ENCODE results near the gene TMEM9.
"Not testable (repeated sequence)": the region's sequence is repeated elsewhere in the genome, so short reads cannot be mapped to it uniquely, and the experiment has no call there.

TMEM9 gene

DNA sequence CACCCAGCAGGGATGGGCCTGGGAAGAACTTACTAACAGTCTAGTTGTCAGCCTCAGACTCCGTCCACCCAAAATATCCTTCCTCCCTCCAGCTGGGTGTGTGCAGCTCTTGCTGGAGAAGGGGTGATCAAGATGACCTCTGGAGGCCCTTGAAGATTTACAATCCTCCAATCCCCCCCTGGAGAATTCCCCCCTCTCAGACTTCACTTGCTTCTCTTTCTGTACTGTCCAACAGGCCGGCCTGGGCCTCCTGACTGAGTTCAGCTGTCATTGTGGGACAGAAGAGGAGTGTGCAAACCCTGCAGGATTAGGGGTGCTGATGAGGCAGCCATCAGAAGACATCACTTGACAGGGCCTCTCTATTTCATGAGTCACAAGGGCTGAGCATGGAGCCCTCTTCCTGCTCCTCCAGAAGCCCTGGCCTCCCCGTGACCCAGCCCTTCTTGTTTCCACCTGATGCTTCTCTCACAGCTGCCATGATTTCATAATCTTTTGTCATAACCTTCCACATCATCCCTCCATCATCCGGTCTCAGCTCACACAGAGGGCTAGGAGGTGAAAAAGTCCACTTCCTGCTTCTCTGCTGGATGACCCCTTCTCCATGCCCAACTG lies 18.8 kb upstream of the TMEM9 start:
- no peak for FAIRE-seq

DNA sequence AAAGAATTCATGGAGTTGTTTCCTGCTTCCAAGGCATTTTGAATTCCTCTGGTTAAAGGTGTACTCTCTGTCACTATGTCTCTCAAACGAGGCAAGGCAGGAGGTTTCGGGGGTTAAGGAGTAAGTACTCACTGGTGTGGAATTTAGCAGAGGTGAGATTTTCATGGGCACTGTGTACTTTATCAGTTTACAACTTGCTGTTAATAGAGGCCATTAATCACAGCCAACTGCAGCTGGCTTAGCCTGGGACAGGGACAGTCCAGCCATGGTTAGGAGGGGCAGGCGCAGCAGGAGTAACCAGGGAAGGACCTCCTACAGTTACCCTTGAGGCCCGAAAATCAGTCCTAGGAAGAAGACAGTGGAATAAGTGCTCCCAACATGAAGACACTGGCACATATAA lies 18.1 kb upstream of the TMEM9 start:
- no peak for FAIRE-seq

DNA sequence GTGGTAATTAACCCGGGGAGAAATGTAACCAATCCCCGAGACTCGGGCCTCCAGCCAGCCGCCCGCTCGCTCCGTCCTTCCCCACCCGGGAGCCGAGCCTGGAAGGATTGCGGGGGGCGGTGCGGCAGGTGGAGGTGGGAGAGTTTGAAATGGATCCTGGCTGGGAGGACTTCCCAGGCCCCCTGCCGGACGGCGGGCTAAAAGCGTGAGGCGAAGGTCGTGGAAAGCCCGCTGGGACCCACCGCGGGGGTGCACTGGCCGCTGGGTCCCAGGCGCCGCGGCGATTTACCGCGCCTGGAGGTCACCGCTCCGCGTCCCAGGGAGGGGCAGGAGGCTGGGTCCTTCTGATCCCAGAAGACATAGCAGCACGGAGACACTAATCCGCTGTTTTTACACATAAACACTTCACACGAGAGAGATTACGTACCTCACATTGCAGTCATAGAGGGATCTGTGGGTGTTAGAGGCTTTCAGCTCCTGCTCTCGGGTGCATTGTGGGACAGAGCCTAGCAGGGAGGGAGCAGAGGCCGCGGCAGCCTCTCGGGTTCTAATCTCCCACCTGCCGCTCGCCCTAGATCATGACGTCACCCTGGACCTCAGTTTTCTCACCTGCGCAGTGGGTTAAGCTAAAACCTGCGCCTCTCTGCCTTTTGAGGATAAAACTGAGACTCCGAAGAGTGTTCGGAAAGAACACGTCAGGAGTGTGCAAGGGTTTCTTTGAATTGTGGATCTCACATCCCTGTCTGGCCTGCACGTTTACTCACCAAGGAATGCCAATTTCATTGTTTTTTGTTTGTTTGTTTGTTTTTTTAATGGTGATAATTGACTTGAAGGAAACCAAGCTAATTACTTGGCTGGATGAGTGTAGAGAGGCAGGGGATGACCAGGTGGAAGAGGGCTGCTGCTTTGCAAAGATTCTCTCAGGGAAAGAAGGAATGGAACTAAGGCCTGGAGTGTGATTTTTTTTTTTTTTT lies 17.1 kb upstream of the TMEM9 start:
- FAIRE-seq: no peak

DNA sequence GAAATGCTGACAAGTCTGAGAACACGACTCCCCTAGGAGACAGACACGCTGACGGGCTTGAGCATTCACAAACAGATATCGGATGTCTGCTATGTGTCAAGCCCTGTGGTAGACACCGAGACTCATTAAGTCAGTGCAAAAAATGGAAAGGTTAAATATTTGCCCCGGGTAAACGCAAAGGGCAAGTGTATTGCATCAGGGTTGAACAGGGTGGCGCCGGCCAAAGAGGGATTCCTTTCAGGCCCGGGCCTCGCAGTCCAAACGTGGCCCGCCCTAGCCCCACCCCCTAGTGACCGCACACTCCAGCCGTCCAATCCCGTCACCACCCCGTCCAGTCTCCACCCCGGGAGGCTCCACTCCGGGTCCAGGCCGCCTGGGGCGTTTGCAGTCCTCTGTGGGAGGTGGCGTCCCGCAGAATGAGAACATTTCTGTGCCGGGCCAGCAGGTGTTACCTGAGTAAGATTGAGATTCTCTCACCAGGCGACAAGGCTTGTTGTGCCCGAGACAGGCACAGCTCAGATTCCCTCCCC lies 16.3 kb upstream of the TMEM9 start:
- no peak for FAIRE-seq

DNA sequence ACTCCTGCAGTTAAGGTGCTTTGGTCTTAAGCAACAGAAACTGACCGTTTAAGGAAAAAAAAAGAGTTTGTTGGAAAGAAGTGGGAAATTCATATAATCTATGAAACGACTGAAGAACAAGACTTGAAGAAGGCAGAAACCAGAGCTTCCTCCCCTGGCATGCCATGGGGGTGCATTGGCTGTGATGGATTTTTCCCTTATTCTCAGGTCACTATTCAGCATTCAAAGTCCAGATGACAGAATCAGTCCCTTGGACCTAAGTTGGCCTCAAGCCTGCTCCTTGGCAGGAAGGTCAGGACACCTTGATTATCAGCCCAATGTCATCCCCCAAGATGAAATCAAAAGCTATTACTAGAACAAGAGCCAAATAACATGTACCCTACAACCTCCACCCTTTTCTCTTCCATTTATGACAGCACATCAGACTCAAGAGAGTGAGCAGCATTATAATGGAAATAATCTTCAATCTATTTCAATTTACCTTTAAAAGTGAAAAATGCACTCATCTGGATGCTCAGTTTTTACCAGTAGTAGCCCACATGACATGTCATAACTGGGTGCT lies 15.8 kb upstream of the TMEM9 start:
- no peak for FAIRE-seq

DNA sequence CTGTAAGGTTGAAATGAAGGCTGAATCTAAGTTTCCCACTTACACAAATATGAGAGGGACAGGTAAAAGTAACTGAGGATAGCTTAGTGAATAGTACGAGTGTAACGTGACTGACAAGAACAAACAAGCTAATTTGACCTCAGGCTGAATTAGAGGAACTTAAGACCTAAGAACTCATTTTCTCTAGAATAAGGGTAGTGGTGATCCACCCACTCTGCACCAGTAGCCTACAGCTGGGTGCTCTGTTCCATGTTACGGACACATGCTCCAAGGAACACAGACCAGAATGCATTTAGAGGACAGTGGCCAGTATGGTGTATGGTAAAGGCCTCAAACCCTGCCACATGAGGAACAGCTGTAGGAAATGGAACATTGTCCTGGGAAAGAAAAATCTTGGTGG lies 14.9 kb upstream of the TMEM9 start:
- no peak for FAIRE-seq

DNA sequence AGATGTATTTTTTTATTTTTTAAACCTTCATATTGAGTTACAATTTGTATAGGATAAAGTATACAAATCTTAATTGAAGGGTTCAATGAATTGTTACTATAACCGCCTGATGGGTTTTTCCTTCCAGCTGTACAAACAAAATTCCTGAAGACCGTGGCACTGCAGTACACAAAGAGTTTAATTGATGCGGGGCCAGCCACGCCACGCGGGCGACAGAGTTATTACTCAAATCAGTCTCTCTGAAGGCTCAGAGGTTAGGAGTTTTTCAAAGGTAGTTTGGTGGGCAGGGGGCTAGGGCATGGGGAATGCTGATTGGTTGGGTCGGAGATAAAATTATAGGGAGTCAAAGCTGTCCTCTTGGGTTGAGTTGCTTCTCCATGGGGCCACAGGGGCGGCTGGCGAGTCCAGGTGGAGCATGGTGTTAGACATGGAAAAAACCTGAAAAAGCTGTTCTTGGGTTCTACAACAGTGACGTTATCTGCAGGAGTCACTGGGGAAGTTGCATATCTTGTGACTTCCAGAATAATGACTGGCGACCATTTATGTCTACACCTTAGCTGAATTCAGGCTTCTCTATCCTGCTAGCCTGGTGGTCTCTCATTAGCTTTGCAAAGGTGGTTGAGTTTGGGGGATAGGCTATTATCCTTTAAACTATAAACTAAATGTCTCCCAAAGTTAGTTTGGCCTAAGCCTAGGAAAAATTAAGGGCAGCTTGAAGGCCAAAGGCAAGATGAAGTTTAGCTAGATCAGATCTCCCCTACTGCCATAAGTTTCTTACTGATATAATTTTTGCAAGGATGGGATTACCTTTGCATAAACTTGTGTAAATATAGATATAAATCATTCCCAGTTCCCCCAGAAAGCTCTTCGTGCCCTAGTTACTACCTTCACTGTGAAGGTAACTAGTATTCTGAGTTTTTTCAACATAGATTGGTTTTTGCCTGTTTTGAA lies 13.0 kb upstream of the TMEM9 start:
- FAIRE-seq: no peak

DNA sequence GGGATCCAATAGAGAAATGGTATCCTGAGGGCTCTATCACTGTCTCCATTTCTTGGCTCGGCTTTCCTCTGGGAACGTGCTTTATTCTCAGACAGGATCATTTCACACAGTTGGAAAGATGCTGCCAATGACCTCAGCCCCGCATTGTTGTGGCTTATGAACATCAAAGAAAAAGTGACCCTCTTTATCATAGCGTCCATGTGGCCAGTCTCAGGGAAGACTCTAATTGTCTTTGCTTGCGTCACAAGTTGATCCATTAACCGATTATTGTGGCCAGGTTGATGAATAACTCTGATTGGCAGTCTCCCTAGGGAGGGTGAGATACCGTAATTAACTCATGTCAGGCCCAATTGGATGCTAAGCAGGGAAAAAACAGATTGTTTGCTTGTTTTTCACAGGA lies 10.4 kb upstream of the TMEM9 start:
- no peak for FAIRE-seq

DNA sequence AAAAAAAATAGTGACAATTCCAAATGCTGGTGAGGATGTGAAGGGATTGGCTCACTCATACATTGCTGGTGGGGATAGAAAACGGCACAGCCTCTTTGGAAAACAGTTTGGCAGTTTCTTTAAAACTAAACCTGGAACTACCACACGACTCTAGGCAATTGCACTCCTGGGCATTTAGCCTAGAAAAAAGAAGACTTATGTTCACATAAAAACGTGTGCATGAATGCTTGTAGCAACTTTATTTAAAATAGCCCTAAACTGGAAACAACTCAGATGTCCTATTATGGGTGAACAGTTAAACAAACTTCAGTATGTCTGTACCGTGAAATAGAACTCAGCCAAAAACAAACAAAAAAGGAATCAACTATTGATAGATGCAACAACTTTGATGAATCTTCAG lies 9.4 kb upstream of the TMEM9 start:
- no peak for FAIRE-seq

DNA sequence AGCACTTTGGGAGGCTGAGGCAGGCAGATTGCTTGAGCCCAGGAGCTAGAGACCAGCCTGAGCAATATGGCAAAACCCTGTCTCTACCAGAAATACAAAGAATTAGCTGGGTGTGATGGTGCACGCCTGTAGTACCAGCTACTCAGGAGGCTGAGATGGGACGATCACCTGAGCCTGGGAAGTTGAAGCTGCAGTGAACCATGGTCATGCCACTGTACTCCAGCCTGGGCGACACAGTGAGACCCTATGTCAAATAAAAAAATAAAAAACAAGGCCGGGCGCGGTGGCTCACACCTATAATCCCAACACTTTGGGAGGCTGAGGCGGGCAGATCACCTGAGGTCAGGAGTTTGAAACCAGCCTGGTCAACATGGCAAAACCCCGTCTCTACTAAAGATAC lies 8.8 kb upstream of the TMEM9 start:
- FAIRE-seq: not testable (repeated sequence)

DNA sequence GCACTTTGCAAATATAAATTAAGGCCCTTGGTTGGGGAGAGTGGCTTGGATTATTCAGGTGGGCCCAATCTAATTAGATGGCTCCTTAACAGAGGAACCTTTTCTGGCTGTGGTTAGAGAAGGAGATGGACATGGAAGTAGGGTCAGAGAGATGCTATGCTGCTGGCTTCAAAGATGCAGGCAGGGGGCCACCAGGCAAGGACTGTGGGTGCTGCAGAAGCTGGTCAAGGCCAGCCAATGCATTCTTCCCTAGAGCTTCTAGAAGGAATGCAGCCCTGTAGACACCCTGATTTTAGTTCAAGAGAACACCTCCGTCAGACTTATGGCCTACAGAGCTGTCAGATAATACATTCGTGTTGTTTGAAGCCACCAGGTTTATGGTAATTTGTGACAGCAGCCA lies 3.7 kb upstream of the TMEM9 start:
- no peak for FAIRE-seq

DNA sequence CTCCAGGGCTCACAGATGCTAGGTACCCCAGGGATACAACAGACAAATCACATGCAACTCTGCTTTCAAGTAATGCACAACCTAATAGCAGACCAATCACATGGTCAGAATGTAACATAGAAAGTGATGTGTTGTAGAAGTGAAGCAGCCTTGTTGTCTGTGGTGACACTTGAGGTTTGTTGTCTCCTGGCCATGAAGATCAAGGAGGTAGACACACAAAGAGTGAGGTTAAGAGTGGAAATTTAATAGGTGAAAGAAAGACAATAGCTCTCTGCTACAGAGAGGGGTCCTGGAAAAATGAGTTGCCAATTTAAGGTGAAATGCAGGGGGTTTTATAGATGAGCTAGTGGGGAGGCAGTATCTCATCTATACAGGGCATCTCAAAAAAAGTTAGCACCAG lies 2.5 kb upstream of the TMEM9 start:
- FAIRE-seq: no peak

DNA sequence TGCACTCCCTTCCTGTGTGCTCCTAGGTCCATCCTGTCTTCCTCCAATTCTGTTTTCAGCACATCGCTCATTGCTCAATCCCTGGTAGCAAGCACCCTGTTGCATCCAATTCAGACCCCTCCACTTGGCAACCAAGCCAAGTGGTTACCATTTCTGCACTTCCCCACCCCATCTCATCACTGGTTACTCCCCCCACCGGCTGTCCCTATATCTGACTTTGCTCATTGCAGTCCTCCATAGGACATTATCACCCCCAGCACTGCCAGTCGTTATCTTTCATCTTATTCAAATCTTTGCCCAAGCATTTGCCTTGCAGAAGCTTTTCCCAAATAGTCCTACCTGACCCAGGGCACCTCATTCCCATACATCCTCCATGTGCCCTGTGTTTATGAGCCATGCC lies 2.1 kb upstream of the TMEM9 start:
- FAIRE-seq: no peak

DNA sequence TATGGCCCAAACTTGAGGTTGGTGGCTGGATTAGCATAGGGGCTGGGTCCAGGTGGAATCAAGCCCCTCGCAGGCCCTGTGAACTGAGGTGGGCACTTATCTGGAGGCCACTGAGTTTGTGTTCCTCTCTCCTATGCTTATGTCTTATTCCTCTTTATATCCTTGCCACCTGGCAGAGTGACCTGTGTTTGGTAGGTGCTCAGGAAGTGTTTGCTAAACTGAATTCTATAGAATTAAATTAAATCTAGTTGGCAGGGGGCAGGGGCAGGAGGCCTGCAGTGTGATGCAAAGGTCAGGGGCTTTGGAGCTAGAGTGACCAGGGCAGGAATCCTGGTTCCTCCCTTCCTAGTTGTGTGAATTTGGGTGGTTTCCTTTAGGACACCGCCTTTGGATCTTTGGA lies 1.1 kb upstream of the TMEM9 start:
- FAIRE-seq: no peak

DNA sequence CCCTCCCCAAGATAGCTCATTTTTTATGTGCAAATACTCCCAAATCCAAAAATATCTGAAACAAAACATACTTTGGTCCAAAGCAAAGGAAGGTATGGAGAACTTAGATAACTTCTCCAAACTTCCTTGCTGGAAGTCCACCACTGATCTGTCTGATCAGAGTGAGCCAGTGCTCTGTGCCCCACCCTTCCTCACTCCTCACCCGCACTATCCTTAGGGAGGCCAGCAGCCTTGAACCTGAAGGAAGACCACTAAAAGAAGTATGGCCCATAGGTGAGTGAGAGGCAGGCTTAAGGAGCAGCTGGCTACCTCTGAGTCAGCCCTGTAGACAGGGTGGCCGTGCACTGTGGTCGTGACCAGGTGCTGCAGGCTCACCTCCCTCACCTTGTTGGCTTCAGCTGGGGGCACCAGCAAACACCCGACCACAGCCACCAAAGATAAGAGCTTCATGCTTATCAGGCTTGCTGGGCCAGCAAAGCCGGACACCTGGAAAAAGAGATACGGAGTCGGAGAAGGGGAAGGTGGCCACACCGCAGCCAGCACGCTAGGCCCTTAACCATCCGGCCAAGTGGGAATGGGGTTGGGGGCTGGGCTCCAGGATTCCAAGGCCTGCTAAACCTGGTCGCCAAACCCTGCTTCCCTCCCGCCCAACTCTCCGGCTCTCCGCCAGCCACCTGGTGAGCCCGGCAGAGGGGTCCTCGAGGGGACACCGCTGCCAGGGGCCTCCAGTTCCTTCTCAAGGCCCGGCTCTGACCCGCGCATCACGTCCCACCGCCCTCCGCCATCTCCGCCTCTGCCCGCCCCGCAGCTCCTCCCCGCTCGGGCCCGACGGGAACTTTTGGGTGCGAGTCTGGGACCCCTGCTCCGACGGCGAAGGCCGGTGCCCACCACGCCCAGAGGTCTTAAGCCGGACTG lies 543 bp downstream of the TMEM9 start:
- FAIRE-seq: no peak

DNA sequence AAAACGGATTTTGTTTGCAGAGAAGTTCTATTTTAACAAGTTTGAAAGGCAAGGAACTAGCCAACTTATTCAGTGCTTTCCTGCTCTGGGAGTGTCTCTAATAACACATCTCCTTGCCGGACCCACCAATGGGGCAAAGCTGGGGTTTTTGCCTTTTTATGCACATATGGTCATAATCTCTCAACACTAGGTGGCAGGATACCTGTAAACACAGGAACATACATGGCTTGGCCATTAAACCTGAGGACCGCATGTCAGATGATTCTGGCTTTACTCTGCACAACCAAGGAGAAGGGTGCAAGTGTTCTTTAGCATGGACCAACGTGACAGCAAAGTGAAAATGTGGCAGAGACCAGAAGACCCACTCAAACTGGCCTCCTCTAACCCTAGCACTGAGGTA lies 4.9 kb downstream of the TMEM9 start:
- no peak for FAIRE-seq

DNA sequence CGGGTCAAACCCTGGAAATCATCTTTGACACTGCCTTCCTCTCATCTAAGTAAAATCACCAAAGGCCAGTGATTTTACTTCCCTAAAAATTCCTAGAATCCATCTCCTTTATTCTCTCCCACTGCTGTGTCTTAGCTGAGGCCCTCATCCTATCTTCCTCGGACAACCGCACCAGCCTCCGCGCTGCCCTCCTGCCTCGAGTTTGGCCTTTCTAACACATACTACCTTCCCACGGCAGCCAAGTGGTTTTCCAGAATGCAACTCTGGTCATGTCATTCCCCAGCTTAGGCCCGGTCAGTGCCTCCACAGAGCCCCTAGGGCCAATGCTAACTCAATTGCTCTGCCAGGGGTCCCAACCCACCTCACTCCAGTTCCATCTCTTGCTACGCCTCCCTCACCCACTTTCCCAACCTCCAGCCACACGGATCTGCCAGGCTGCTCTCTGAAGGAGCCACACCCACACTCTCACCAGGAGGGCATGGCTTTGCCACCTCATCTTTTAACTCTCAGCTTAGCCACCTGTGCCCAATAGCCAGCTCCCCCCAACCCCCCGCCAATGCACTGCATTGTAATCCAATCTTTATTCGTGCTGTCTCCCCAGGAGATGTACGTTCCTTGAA lies 6.8 kb downstream of the TMEM9 start:
- no peak for FAIRE-seq

DNA sequence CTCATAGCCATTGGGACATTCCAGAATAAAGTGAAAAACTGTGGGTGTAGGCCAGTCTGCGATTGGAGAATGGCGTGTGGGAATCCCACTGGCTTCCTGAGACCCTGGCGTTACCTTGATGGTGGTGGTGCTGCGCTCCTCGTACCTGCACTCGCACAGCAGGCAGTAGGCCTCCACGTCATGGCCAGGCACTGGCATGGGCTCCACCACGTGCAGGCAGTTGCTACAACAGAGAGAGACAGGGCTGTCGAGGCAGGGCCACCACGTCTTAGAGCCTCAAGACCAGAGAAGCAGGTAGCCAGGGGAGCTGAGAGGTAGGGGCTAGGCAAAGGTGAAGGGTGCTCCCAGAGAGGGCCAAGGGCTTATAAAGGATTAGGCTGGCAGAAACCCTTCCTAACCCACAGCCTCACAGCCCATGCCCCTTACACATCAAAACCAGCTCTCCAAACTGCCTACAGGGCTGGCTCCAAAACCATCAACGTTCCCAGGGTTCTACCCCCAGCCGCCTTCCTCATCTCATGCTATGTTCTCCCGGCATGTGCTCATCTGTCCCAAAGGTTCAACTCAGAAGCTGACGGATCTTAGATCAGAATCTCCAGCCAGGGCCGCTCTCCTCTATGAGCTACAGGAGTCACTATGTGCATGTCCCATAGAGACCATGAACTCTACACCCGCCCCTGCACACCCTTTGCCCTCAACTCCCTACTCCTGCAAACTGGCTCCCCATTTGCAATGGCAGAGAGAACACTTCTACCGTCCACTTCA lies 7.5 kb downstream of the TMEM9 start:
- no peak for FAIRE-seq

DNA sequence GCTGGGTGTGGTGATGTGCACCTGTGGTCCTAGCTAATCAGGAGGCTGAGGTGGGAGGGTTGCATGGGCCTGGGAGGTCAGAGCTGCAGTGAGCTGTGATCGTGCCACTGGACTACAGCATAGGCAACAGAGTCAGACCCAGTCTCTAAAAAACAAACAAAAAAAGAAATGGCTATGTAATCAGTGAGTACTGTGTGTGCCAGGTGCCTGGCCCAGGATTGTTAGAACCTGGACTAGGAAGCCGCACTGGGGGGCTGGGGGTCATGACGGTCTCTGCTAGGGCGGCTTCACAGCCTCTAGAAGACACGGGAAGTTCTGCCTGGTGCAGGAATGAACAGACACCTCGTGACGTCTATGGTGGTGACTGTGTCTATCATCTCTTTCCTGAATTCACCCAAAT lies 8.5 kb downstream of the TMEM9 start:
- FAIRE-seq: no peak

DNA sequence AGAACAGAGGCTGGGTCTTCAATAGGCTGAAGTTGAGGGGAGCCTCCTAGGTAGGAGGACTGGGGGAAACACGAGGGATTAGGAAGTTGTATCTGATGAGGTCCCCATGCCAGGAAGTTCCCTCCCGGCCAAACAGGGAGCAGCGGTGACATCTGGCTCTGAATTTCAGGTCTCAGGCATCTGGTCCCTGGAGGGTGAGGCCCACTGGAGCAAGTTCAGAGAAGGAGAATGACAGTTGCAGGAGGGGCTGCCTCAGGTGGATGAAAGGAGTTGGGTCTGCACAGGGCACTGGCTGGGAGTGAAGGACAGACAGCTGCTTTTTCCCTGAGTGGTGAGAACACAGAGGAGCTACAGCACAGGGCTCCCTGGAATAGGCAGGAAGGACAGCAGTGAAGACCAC lies 9.1 kb downstream of the TMEM9 start:
- FAIRE-seq: no peak

Measured in endometrium (tissue), 2 donors.